ENCODE data around the gene PWWP2B.

Gene PWWP2B

DNA sequence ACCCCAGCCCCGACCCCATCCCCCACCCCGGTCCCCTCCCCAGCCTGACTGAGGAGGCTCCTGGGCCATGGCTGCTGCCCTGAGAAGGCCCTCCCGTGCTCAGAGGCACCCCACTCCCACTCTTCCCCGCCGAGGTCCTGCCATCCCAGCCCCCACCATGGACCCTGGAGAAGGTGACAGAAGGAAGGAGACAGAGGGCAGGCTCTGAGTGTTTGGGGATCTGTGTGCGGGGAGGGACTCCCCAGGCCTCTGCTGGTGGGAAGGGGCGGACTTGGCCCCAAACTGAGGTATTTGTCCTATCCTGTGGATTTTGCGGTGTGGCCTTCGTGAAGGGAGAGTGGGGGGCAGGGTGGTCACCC, 53.4 kb downstream of the PWWP2B start:
- CTCF ChIA-PET: interaction anchor here (3.8 to 6.6 kb wide), 2 partner anchors 97 to 225 kb away, joined by 17 to 56 read pairs; no protein-coding TSS in a partner anchor
- no peak overlapping the region for H3K4me3 ChIP-seq (ENCODE audit: low read depth, low read length)
- POLR2A ChIA-PET: no interaction called here
- no peak for DNase-seq (ENCODE audit: low read depth, low spot score)
- TF ChIP-seq, protein P1, sequence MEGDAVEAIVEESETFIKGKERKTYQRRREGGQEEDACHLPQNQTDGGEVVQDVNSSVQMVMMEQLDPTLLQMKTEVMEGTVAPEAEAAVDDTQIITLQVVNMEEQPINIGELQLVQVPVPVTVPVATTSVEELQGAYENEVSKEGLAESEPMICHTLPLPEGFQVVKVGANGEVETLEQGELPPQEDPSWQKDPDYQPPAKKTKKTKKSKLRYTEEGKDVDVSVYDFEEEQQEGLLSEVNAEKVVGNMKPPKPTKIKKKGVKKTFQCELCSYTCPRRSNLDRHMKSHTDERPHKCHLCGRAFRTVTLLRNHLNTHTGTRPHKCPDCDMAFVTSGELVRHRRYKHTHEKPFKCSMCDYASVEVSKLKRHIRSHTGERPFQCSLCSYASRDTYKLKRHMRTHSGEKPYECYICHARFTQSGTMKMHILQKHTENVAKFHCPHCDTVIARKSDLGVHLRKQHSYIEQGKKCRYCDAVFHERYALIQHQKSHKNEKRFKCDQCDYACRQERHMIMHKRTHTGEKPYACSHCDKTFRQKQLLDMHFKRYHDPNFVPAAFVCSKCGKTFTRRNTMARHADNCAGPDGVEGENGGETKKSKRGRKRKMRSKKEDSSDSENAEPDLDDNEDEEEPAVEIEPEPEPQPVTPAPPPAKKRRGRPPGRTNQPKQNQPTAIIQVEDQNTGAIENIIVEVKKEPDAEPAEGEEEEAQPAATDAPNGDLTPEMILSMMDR (IDR thresholded peaks at IDR 0.05; ENCODE audit: insufficient read depth, low read length, missing control alignments): no peak

DNA sequence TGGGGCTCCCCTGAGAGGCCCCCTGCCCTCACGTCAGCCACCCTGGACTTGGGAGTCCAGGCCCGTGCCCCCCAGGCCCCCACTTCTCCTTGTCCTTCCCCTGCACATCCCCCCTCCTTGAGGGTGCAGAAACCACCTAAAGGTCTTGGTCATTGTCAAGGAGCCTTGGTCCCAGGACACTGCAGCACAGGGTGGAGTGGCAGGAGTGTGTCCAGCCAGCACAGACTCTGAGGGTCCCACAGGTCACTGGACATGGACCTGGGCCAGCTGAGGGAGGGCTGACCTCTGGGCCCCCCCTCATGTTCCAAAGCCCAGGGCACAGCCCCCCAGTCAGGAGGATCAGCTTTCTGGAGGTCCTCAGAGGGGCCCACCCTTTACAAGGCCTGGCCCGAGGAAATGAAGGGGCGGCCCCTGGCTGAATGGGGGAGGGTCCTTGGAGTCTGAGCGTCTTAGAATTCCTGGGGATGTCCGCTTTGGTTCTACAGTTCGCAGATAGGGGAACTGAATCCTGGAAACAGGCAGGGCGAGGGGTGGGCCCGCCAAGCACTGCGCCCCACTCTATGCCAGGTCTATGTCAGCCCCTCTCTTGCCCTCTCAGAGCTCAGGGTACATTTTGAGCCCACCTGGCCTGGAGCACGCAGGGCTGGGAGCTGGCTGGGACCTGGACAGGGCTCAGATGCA, 54.0 kb downstream of the PWWP2B start:
- CTCF ChIA-PET: interaction anchor here (1.1 to 6.6 kb wide), 6 partner anchors 10 to 226 kb away, joined by 3 to 56 read pairs (median 4); no protein-coding TSS in a partner anchor
- H3K4me3 ChIP-seq (ENCODE audit: low read depth, low read length): no peak overlapping the region
- TF ChIP-seq, protein P1 (IDR thresholded peaks at IDR 0.05; ENCODE audit: insufficient read depth, low read length, missing control alignments): no peak
- POLR2A ChIA-PET: no interaction called here
- no peak for DNase-seq (ENCODE audit: low read depth, low spot score)

DNA sequence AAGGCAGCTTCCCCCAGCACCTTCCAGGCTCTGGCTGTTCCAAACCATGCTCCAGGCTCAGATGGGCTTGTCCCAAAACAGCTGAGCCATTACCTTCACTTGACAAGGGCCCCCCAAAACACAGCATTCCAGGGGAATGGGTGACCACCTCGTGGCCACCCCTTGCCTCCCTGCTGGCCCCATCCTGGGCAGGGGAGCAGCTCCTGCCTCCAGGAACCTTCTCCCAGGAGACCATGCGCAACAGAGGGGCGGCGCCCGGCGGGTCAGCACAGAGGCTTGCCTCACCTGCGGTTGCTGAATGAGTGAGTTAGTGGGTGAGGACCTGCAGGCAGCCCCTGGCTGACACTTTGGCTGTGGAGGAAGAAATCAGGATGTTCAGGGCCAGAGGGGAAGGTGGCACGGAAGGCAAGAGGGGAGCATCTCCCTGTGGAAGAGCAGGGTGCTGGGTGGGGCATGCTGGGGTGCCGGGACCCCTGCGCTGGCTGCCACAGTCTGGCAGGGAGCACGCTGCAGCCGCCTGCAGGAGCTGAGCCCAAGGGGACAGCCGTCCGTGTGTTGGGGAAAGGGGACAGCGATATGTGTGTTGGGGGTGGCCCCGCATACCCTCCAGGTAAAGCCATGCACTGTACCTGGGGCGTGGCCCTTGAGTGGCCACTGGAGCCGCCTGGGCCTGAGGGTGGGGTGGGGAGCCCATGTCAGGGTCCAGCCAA, 54.7 kb downstream of the PWWP2B start:
- CTCF ChIA-PET: interaction anchor here (0.9 to 6.6 kb wide), 8 partner anchors 9 to 232 kb away, joined by 3 to 56 read pairs (median 3); no protein-coding TSS in a partner anchor
- POLR2A ChIA-PET: no interaction called here

DNA sequence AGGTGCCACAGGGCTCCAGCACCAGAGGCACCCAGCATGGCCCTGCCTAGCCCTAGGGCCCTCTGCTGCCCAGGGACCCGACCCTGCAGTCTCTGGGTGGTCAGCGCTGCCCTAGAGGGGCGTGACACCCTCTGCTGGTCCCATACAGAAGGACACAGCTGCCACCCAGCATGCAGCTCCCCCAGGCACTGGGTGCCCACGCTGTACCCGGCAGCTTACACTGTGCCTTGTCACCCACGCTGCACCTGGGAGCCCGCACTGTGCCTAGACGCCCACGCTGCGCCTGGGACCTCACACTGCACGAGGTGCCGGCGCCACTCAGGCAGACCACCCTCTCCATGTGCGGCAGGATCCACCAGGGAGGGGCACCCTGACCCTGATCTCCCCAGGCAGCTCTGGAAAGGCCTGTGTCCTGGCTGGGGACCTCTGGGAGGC, 55.2 kb downstream of the PWWP2B start:
- ChIA-PET POLR2A (no interaction called here), CTCF (interaction anchor here (0.9 to 6.6 kb wide), 7 partner anchors 8 to 233 kb away, joined by 3 to 56 read pairs (median 4); no protein-coding TSS in a partner anchor)
- TF ChIP-seq, protein P1 (IDR thresholded peaks at IDR 0.05; ENCODE audit: insufficient read depth, low read length, missing control alignments): peak; percentile 13
- DNase-seq (ENCODE audit: low read depth, low spot score): no peak
- H3K4me3 ChIP-seq (ENCODE audit: low read depth, low read length): no peak overlapping the region

More for the DNA sequence above, 54.7 kb downstream of the PWWP2B start:
- TF ChIP-seq, protein P1 (IDR thresholded peaks at IDR 0.05; ENCODE audit: insufficient read depth, low read length, missing control alignments): no peak
- H3K4me3 ChIP-seq (ENCODE audit: low read depth, low read length): no peak overlapping the region
- DNase-seq (ENCODE audit: low read depth, low spot score): no peak

DNA sequence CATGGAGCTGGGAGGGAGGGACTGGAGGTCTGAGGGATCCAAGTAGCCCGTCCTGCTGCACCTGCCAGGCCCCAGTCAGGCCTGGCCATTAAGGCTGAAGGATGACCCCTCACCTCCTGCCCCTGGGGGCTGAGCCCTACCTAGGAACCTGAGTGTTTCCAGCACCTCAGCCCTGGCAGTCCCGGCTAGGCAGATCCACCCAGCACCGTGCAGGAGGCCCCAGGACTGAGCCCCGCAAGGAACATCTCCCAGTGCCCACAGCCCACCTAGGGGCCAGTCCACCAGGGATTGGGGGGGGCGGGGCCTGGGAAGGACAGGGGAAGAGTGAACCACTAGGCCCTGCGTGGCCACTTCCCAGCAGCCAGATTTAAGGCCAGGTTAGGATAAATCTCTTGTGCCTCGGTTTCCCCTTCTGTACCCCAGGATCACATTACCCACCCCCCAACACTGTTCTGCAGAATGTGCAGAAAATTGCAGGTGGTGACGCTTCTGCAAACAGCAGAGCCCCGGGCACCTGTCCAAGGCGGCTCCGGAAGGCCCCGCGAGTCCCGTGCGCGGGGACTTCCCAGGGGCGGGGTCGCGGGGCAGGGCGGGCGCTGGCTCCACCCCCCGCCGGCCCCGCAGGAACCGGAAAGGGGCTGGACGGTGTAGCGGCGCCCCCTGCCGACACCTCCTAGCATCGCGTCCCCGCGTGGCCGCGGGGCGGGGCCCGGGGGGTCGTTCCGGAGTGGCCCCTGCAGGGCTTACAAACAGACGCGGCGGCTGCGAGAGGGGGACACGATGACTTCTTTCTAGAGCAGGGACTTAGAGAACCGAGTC, 55.9 kb downstream of the PWWP2B start:
- DNase-seq (ENCODE audit: low read depth, low spot score): no peak
- TF ChIP-seq, protein P1 (IDR thresholded peaks at IDR 0.05; ENCODE audit: insufficient read depth, low read length, missing control alignments): peak; percentile 93
- POLR2A ChIA-PET: no interaction called here
- no peak overlapping the region; the same call in 1 of the 2 replicates for H3K4me3 ChIP-seq (ENCODE audit: low read depth, low read length)
- CTCF ChIA-PET: interaction anchor here (0.9 to 6.6 kb wide), 9 partner anchors 10 to 307 kb away, joined by 3 to 56 read pairs (median 5); no protein-coding TSS in a partner anchor

Data from AG04449 (cell line).